NCI-H1694 treated with DMSO at 0.1 percent for 48 hours (cell line): Measurements from ENCODE around the gene FLNB.
"Not testable (repeated sequence)": the region's sequence is repeated elsewhere in the genome, so short reads cannot be mapped to it uniquely, and the experiment has no call there.

Experiments
- DNase-seq: peaks from one replicate; lab custom pipeline; 2025; lab: John Stamatoyannopoulos, UW

FLNB gene

DNA sequence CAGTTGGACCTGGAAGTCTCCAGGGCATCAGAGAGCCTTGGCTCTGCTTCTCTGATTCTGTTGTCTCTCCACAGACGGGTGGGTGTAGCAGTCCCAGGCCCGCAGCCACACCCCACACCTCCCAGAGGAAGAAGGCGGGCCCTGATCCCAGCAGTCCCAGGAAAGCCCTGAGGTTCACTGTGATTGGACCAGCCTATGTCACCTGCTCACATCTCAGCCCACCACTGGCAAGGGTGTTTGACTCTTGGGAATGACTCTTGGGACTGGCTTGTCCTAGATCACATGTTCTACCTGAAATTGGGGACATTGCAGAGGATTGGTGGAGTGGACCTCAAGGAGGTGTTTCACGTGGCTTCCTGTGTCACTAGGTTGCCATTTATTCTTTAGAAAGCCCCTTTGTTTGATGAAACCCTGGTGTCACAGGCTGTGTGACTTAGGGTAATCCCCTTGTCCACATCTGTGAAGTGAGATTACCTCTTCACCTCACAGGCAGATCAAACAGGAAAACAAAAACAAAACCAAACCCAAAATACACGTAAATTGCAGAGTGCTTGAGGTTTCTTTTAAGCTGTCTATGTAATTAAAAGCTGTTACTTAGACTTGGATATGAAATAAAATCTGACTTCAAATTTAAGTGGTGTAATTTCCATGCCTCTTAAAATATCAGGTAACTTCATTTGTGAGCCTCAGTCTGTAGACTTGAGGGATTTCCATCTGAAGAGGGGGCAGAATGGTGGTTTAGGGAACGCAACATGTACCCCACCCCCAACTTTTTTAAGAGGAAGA is 26.7 kb downstream of the FLNB start:
- DNase-seq = no peak

DNA sequence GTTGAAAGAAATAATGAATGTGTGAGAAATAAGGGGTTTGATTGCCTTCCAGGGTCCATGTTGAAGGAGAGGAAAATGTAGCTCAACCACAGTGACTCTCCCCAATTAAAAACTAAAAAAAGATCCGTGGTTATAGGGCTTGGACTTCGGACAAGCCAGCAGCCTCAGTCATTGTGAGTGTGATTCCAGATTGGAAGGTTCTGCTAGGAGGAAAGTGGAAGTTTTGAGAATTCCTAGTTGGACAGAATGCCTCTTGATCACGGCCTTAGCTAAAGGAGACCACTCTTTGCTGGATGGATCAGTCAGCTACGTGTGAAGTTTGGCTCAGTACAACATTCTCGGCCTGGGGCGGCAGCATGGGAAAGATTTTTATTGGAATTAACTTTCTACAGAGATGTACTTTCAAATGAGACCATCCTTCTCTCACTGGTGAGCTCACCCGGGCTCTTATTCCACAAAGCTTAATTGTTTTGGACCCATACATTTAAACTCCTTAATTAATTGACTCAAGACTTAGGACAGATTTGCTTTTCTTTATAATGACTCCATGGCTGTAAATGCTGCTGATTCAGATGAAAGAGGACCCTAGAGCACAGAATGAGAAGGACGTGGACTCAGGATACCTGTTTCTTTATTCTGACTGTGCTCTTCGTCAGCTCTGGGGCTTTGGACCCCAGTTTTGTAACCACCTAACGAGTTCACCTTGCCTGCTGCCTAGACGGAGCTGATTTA is 27.5 kb downstream of the FLNB start:
- DNase-seq = no peak

DNA sequence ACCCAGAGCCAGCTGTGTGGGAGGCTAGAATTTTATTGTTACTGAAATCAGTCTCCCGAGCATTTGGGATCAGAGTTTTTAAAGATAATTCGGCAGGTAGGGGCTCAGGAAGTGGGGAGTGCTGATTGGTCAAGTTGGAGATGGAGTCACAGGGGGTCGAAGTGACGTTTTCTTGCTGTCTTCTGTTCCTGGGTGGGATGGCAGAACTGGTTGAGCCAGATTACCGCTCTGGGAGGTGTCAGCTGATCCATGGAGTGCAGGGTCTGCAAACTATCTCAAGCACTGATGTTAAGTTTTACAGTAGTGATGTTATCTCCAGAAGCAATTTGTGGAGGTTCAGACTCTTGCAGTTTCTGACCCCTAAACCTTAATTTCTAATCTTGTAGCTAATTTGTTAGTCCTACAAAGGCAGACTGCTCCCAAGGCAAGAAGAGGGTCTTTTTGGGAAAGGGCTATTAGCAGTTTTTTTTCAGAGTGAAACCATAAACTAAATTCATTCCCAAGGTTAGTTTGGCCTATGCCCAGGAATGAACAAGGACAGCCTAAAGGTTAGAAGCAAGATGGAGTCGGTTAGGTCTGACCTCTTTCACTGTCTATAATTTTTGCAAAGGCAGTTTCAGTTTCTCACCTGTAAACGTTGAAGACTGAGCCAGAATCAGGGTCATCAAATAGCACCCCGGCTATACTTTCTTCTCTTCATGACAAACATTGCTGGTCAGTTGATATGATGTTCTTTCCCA is 28.2 kb downstream of the FLNB start:
- no peak for DNase-seq

DNA sequence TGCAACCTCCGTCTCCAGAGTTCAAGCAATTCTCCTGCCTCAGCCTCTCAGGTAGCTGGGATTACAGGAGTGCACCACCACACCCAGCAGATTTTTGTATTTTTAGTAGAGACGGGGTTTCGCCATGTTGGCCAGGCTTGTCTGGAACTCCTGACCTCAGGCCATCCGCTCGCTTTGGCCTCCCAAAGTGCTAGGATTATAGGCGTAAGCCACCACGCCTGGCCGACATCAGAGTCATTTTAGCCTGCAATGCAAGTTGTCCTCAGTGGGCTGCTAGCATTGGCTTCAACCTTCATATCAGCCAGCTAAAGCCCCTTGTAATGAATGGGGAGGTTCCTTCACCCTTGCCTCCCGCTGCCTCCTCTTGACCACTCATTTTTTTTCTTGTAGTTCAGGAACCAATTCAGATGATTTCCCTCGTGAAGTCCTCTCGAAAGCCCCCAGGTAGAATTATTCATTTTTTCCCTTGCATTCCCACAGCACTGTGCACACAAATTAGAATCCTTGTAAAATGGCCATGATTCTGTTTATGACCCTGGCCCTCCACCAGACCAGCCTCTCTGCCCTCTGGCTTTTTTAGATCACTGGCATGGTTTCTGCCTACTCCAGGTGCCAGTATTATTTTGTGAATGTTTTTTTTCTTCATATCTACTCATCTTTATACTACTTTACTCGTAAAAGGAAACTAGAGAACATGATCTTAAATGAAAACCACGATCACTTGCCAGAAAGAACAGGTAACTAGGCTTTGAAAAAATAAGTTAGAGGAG is 29.1 kb downstream of the FLNB start:
- no peak for DNase-seq

DNA sequence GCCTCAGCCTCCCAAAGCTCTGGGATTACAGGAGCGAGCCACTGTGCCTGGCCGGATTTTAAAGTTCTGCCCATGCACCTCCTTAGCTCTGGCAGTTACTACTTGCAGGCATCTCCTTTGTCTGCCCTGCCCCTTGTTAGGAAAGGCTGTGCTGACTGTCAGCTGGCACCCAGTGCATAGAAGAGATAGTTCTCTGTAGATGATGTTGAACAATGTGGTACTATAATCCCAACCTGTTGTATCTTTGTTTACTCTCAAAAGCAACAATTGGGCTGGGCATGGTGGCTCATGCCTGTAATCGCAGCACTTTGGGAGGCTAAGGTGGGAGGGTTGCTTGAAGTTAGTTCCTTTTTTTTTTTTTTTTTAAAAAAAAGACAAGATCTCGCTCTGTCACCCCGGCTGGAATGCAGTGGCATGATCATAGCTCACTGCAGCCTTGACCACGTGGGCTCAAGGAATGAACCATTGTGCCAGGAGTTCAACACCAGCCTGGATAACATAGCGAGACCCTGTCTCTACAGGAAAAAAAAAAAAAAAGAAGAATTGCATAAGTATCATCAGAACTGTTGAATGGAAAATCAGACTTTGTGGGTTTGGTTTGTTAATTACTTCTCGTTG is 30.6 kb downstream of the FLNB start:
- DNase-seq = no peak

DNA sequence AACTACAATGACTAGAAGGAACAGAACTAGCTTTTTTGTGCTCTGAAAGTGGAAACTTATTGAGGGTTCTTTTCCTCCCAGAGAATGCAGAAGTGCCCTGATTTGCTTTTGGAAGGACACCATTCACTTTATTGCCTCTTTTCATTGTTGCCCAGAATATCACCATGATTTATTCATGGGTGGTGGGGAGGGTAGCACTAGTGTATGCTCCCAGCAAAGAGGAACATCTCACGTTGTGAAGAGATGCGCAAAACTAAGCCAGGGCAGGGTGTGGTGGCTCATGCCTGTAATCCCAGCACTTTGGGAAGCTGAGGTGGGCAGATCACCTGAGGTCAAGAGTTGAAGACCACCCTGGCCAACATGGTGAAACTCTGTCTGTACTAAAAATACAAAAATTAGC is 31.4 kb downstream of the FLNB start:
- DNase-seq = no peak

DNA sequence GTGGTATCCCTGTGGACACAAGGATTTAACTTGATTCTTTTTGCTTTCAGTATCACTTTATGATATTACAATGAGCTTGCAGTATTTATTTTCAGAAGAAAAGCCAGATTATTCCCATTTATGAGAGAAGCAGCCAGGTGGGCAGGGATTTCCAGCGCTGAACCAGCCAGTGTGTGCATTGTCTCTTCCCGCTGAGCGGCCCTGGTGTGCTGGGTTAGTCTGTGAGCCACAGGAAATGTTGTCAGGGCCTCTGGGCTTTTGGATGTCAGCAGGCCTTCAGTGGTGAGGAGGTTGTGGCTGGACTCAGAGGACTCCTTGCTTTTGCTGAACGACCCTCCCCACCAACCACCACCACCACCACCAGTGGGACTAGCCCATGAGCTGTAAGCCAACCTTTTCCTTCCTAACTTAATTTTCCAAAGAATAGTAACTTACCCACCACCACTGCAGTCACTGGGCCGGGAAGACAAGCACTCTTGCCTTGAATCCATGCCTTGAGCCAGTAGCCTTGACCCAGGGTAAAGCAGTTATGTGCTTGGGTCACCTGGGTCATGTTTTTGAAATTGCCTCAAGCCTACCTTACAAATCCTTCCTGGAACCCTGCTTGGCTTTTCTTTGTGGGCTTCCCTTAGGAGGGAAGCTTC is 33.1 kb downstream of the FLNB start:
- no peak for DNase-seq

DNA sequence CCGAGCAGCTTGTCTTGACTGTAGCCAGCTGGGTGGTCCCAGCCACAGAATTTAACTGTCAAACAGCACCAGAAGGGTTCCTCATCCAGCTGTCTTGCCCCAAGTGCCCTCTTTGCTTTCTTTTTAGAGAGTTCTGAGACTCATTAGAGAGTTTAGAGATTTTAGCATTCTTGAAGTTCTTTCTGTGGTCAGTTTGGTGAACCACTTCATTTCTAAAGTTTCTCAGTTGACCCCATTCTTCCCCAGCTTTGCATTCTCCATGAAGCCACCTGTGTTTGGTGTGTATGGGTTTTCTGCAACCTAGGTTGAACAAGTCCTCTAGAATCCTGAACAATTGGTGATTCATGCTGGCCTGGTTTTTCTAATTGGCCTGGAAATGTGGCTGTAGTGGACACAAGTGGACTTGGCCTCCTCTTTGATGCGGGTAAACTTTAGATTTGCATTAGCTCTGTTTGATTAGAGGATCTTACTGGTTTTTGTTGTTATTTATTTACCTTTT is 33.7 kb downstream of the FLNB start:
- DNase-seq = no peak

DNA sequence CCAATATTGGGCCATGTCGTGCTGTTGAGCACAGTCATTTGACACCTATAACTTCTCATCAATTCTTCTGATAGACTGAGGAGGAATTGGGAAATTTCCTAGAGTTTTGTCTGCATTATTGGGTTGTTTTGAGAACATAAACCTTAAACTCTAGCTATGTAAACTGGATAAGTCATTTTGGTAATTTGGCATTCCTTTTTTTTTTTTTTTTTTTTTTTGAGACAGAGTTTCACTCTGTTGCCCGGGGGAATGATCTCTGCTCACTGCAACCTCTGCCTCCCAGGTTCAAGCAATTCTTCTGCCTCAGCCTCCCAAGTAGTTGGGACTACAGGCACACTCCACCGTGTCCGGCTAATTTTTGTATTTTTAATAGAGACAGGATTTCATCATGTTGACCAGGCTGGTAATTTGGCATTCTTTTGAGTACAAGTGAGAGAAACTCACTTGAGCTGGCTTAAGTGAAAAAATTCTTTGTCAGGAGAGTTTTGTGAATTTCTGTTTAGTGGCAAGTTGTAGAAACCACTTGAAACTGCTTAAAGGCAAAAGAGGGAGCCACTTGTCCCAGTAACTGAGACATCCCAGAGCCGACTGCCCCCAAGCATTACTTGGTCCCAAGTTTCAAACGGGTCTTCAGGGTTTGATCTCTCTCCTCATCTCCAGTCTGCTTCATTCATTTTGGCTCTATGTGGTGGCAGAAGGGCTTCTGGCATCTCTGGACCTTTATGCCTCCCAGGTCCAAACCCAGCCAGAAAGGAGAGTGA is 34.9 kb downstream of the FLNB start:
- no peak for DNase-seq

DNA sequence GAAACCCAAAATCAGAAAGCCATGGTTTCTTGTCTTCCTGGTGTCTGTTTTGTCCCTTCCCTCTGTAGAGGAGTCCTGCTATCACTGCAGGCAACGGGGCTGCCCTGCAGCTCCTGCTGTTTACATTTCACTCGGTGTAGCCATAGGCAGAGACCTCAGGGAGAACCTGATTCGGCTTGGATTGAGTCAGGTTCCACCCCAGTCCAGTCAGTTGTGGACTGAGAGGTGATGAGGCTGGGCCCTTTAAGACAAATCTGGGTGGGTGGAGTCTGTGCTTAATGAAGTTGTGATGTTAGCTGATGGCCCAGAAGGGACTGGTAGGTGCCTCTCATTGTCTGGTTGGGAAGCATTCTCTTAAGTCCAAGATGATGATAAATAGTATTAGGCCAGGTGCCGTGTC is 35.7 kb downstream of the FLNB start:
- no peak for DNase-seq

DNA sequence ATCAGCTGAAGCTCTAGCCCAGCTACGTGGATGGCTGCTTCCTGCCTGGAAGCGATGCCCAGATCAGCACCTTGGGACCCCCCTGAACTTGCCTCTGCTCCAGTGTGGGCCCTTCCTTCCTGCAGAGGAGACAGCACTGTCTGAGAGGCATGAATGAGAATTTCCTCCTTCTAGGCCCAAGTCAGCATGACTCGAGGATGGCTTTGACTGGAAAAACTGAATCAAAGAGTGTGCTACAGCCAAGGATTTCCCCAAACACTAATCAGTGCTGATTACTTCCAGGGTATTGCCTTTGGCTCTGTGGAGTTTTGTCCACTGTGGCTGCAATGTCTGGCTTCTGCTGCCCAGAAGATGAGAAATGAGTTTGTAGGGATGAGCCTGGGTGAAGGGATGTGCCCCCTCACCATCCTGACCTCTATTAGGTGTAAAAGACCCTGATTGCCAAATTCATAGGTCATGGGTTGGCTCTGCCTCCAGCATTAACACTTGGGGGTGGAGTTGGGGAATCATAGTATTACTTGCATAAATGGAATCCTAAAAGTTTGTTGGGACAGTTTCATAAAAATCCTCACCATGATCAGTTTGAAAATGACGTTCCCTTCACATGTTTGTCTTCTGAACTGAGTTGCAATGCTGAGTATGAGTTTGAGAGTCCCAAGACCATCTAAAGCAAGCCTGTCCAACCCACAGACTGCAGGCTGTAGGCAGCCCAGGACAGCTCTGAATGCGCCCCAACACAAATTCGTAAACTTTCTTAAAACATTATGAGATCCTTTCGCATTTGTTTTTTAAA is 36.7 kb downstream of the FLNB start:
- no peak for DNase-seq

DNA sequence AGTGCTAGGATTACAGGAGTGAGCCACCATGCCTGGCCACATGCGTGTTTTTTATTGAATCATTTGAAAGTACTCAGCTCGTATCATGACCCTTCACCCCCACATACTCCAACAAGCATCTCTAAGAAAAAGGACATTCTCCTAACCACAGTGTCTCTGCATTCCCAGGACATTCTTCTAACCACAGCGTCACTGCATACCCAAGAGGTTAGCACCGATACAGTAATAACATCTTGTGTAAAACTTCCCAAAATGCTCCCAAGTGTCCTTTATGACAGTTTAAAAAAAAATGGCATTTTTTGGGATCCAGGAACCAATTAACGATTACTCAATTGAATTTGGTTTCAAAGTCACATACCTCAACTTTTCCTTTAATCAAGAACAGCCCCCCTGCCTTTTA is 39.6 kb downstream of the FLNB start:
- no peak for DNase-seq

DNA sequence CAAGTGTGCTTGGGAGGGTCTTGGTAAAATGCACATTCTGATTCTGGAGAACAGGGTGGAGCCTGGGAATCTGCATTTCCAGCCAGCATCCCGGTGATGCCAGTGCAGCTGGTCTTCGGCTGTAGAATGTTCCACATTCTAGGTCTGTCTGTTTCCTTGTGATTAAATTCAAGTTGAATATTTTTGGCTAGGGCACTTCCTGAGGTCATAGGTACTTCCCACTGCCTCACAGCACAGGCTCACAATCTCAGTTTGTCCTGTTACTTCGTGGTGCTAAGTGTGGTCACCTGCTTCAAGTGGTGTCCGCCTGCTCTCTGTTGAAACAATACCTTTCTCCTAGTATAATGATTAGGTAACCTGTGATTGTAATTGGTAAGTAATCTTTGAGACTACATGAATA is 40.1 kb downstream of the FLNB start:
- DNase-seq = no peak

DNA sequence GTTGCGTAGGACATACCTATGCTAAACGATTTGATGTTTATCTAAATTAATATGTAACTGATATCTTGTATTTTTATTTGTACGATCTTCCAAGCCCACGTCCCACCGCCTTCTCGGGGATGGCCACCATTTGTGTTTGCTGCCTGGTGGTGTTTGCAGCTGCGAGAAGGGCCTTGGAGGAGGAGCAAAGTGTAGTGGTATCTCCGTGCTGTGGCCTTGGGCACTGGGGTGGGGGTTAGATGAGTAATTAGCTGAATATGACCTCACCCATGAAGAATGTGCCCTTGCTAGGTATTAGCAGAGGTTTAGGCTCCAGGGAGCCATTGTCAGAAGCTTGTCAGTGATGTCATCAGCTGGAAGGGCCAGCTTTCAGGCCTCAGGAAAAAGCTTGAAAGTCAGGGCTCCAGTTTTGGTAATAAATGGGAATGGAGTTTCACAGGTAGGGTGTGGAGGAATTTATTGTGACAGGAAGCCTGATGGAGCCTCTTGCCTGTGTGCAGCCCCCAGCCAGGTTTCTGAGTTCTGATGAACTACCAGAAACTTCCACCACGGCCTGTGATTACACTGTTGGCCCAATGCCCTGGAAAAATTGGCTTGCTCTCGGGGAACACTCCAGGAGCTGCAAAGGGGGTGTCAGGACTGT is 41.0 kb downstream of the FLNB start:
- DNase-seq = no peak

DNA sequence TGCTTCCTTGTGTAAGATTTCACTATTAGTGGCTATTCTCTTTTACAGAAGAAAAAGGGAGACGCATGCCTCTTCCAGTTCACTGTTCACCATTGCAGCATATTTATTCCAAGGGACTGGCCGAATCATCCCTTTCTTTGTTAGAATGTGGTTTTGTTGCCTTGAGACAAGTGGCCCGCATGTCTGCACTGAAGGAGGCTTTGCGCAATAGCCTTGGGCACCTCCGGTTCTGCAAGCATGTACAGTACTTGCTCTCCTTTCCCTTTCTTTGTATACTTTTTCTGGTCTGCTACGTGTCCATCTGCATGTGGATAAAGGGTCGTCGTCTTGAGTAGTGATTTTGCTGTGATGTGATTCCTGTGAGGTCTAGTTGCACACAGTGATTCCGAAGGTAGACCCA is 43.0 kb downstream of the FLNB start:
- no peak for DNase-seq

DNA sequence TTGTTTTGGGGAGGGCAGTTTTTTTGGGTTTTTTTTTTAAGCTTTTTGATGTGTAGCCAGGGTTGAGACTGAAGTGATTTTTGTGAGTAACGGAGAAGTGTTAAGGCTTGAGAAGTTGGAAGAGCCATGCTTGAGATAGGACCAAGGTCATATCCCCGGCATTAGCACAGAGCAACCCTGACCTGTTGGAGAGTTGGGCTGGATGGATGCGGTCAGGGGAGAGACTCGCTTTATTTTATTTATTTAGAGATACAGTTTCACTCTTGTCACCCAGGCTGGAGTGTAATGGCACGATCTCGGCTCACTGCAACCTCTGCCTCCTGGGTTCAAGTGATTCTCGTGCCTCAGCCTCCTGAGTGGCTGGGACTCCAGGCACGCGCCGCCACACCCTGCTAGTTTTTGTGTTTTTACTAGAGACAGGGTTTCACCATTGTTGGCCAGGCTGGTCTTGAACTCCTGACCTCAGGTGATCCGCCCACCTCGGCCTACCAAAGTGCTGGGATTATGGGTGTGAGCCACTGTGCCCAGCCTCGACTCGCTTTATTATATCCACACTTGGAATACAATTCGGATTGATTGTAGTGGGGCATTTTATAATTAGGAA is 43.5 kb downstream of the FLNB start:
- not testable (repeated sequence) for DNase-seq

DNA sequence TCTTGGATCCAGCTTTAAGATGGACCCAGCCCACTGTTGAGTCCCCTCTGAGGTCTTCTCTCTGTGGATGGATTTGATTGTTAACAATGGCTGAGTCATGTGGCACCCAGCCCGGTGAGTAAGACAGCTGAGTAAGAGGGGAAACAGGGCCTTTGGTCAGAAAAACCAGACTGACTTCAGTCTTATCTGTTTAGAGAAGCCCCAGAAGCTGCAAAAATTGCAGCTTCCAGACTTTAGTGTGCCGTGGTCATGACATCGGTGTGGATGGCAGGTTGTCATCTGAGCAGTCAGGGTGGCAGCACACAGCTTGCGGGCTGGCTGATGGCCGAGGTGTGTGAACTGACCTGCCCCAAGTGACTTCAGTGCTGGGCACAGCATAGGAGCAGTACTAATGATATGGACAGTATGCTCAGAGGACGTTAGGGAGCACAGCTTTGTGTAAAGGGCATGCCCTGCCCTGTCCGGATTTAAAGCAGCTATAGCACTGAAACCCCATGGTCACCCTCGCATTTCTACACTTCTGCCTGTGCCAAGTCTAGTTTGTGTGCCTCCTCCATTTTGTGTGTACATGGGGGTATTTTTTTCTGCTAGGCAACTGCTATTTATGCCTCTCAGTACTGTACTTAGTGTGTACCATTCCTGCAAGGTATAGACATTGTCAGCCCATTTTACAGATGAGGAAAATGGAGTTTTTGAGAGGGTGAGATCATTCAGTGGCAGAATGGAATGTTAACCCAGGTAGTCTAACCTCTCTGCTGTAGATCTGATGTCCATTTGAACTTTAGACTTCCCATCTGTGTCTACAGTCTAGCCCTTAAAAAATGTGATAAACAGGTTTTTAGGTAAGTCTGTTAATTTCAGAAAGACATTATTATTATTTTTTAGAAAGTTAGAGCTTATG is 44.4 kb downstream of the FLNB start:
- no peak for DNase-seq
